OCI-M2 (cell line): Measurements from ENCODE around the gene NIN.
"Not testable (repeated sequence)": the region's sequence is repeated elsewhere in the genome, so short reads cannot be mapped to it uniquely, and the experiment has no call there.

Source experiments
- DNase-seq: peaks from one replicate; lab custom pipeline; 2025; ENCODE audit not compliant: unreplicated experiment; lab: John Stamatoyannopoulos, UW

NIN gene

DNA sequence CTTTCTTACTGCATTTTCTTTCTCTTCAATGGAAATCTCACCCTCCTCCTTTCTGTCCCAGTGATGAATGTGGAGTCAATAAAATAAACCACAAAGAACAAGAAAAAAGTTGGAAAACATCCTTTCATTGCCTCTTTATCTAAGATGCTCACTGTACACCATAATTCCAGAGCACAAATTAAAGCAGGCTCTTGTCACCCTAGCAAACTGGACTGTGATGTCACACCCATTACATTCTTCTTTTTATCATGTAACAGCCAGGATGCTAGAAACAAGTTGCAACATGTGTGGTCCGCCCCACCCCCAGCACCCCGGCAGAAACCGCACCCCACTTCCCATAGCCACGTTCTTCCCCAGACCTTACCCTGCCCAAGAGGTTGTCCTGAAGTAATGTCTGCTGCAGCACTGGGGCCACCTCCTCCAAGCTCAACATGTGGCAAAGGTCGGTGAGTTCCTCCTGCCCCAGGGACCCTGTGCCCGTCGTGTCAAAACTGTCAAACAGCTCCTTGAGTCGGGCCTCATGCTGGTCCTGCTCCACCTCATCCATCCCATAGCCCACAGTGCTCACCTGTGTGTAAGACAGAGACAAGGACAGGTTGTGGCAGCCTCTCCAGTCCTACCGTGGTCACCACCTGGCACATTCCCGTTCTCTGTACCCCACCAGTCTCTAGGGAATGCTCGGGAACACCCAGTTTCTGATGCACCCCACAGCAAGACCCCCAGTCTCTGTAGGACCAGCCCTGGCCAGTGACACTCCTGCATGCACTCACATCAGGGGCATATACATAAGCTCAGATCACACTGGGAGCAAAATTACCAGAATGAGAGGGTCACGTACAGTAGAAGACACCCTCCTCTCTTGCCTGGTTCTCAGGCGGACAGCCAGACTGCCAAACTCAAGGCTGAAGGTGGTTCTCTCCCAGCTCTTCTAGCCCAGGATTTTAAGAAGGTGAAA is 9.2 kb downstream of the NIN start:
- no peak for DNase-seq

- DNase-seq: no peak
Measured at GRCh38 chr14:50820786-50821509, 10.0 kb downstream of the NIN start.

GRCh38 chr14:50819303-50819702 is 11.7 kb downstream of the NIN start:
- not testable (repeated sequence) for DNase-seq

DNA sequence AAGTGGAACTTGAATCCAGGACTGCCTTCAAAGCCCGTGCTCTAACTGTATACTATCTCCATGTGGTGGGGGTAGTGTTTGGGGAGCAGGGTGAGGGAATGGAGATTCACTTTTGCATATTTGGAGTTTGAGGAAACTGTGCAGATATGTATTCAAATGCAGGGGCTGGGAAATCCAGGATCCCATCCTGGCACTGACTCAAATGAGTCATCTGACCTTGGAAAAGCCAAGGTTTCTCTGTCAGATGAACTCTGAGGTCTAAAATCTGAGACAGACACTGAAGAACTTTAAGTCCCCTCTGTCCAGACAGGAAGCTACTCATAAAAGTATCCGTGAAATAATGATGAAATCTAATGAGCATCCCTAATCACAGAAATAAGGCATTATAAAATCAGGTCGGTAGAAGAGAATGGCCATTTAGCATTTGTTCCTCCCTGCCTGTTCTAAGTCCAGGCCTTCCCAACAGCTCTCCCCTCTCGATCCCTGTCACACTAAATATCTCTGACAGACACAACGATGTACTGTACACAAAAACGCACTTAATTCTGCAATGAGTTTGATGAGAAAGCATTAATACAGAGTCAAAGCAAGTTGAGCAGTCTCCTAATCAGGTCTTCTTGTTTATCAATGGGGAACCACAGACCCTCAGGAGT is 14.4 kb downstream of the NIN start:
- DNase-seq: no peak

- DNase-seq: not testable (repeated sequence)
Measured at GRCh38 chr14:50815526-50815925, 15.4 kb downstream of the NIN start.

DNA sequence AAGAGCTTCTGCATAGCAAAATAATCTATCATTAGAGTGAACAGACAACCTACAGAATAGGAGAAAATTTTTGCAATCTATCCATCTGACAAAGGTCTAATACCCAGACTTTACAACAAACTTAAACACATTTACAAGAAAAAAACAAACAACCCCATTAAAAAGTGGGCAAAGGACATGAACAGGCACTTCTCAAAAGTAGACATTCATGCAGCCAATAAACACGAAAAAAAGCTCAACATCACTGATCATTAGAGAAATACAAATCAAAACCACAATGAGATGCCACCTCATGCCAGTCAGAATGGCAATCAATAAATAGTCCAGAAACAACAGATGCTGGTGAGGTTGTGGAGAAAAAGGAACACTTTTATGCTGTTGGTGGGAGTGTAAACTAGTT is 15.9 kb downstream of the NIN start:
- DNase-seq: not testable (repeated sequence)

DNA sequence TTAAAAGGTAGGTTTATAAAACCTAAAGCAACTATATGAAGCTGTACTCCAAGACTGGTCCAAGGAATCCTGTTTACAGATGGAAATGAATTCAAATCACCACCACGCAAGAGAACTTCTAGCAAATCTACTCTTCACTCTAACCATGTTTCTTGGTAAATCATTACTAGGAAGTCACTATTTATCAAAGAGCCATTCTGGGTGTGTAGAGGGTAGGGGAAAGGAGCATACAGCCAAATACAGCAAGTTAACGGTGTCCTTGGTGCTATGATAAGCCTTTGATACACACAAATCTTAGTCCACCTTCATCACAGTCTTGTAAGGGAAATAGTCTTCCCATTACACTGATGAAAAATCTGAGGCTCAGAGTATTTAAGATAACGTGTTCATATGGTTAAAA is 16.8 kb downstream of the NIN start:
- DNase-seq: no peak

GRCh38 chr14:50813544-50813863 is 17.5 kb downstream of the NIN start:
- no peak for DNase-seq

GRCh38 chr14:50812856-50813543 is 18.0 kb downstream of the NIN start:
- no peak for DNase-seq

- no peak for DNase-seq
Measured at GRCh38 chr14:50812180-50812579, 18.8 kb downstream of the NIN start.

- DNase-seq: no peak
Measured at GRCh38 chr14:50808053-50808452, 22.9 kb downstream of the NIN start.

GRCh38 chr14:50806241-50806933 is 24.6 kb downstream of the NIN start:
- DNase-seq: no peak

- DNase-seq: no peak
Measured at GRCh38 chr14:50805396-50805795, 25.6 kb downstream of the NIN start.

- DNase-seq: no peak
Measured at GRCh38 chr14:50804181-50804721, 26.7 kb downstream of the NIN start.

DNA sequence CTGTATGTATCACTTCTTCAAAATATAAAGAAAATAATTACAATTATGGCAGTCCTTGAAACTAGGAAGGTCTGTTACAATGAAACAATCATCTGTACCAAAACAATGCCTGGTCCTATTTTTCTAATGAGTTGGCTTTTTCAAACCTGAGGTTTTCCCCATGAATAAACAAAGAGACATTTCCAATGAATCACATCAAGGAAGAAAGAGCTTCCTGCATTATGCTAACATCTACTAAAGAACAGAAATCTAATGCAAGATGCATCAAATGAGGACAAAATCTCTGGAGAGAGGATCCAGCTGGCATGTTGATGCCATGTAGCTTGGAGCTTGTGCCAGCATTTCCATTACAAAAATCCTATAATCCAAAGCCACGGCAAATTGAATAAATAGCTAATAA is 29.3 kb downstream of the NIN start:
- DNase-seq: no peak

GRCh38 chr14:50800032-50800431 is 30.9 kb downstream of the NIN start:
- no peak for DNase-seq

DNA sequence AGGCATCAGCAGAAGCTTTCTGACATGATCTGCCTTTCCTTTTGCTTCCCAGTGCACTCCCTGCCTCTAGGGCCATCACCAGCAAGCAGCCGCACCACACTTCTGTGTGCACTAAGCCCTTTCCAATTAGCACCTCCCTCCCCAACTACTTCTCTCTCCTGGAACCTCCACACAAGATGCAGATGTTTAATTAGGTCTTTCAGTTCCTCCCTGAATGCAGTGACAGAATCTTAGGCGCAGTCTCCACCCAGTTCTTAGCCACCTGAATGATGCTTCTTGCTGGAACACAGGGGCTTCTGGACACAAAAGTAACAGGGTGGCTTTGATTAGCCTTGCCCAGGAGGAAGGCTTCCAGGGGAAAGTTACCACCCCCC is 32.9 kb downstream of the NIN start:
- DNase-seq: no peak

DNA sequence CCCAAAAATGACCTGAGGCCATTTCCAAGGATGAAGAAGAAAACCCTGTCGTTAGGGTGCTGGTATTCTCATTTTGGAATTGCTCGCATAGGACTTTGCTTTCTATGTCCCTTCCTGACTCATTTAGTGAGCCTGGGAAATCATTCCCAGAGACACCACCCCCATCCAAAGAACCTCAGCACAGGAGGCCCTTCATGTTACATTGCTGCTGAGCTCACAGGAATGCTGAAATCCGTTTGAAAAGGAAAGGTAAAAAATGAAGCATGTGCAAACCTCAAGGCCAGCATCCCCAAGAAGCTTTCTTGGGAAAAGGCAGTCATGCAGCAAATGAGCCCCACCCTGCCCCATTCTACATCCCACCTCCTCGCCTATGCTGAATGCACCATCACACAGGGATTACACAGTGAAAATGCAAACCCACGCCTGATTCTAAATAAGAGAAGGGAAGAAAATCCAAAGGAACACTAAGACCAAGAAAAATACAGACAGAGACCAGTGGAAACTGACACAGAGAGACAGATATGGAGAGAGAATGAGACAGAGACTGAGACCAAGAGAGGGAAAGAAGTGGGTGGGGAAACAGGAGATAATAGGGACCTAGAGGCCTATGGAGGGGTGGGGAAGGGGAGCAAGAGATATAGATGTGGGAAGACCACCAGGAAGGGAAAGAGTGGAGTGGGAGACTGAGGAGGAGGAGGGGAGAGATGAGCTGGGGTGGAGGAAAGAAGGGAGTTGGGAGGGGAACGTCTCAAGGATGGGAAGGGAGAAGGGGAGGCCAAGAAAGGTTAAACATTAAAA is 33.5 kb downstream of the NIN start:
- no peak for DNase-seq

DNA sequence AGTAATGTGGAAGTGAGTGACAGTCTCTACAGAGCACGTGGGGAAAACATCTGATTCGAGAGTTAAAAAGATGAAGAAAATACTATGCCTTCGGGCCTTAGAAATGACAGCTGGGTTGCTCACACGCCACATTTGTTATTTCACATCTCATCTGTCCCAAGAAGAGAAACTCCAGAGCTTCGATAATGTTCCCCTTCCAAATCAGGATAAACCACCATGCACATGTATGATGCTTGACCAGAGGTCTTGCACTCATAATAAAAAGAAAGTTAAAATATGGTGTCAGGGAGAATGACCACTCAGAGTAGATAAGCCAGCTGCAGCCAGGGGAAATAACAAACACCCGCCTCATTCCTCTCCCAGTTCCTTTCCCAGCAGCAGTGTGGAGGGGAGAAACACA is 34.6 kb downstream of the NIN start:
- no peak for DNase-seq

DNA sequence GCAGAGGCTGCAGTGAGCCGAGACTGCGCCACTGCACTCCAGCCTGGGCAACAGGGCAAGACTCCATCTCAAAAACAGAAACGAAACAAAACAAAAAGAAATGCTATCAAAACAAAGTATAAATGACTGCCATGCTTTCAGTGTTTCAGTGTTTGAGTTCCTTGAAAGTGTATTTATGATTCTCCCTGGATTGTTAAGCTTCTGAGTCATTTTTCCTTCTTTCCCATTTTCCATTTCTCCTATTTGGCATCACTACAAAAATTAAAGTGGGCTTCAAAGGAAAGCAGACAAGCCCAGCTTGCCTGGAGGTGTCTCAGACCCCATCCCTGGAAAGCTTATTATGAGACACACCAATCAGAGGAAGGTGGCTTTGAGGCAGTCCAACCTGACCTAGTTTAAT is 35.1 kb downstream of the NIN start:
- DNase-seq: no peak
